ENCODE results near the gene LEO1. TPM values are rescaled to one million over a fixed set of nuclear protein-coding genes. Genes with fewer than 3 reads are reported as not detected.
A peak's percentile ranks its signal among the peaks of the same experiment; 100 is the strongest.

Gene LEO1
- total RNA-seq, 1 experiment from 2014 or later: 30.1 TPM

GRCh38 chr15:52008698-52009434 is 37.3 kb upstream of the LEO1 start:
- ATAC-seq (no peak), DNase-seq (ENCODE audit: low read depth, low spot score) (peak; percentile 47)
- Histone ChIP-seq H3K4me3 (ENCODE audit: low read depth in 2 of 2, low read length in 2 of 2) (no peak overlapping the region), H3K36me3 (ENCODE audit: control insufficient read depth, insufficient read depth, low read length) (no peaks in the 10 kb centered on the region), H3K27me3 (ENCODE audit: control insufficient read depth, insufficient read depth, low read length) (no peaks in the 10 kb centered on the region), H3K9me3 (ENCODE audit: control insufficient read depth, insufficient read depth, low read depth, low read length) (no peaks in the 10 kb centered on the region), H3K27ac (ENCODE audit: low read length) (no peak overlapping the region), H3K4me1 (ENCODE audit: control insufficient read depth, insufficient read depth, low read length) (peaks cover 12% of the 10 kb centered on the region)
- BruUV-seq (replicated peaks): no TSS peak
- POLR2A ChIA-PET: no interaction called here
- intact Hi-C loops (cut with micrococcal nuclease; ENCODE audit: unreplicated experiment): no loop called here
- no peak for TF ChIP-seq REST (IDR thresholded peaks at IDR 0.05; ENCODE audit: insufficient read depth in 1 of 2, low read depth in 2 of 2, low read length in 1 of 2)
- no peak for TF ChIP-seq POLR2AphosphoS5 (IDR thresholded peaks at IDR 0.05; ENCODE audit: low read depth, low read length)
- TF ChIP-seq, protein P1, sequence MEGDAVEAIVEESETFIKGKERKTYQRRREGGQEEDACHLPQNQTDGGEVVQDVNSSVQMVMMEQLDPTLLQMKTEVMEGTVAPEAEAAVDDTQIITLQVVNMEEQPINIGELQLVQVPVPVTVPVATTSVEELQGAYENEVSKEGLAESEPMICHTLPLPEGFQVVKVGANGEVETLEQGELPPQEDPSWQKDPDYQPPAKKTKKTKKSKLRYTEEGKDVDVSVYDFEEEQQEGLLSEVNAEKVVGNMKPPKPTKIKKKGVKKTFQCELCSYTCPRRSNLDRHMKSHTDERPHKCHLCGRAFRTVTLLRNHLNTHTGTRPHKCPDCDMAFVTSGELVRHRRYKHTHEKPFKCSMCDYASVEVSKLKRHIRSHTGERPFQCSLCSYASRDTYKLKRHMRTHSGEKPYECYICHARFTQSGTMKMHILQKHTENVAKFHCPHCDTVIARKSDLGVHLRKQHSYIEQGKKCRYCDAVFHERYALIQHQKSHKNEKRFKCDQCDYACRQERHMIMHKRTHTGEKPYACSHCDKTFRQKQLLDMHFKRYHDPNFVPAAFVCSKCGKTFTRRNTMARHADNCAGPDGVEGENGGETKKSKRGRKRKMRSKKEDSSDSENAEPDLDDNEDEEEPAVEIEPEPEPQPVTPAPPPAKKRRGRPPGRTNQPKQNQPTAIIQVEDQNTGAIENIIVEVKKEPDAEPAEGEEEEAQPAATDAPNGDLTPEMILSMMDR (IDR thresholded peaks at IDR 0.05): no peak
- no peak for TF ChIP-seq SIN3A (IDR thresholded peaks at IDR 0.05; ENCODE audit: borderline replicate concordance, insufficient read depth, low read depth, low read length)
- no peak for TF ChIP-seq TCF7L2 (IDR thresholded peaks at IDR 0.05; ENCODE audit: low read depth, low read length)
- in situ Hi-C loops (cut with HindIII; ENCODE audit: low pct_unique_long_range_greater_than_20kb, low sequenced_read_pairs): no loop called here
- CTCF ChIA-PET: no interaction called here

DNA sequence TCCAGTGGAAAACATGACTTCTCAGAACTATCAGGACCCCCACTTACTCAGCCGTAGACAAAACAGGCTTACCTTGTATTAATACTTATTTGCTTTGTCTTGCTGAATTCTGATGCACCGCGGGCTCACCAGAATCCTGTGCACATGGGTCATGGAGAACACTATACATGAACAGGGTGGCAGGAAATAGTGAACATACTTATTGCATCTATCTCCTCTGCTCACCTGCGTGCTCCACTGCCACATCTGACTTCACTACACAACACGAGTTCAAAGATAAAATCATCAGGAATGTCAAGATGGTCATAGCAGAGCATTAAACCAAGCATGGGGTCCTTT is 36.8 kb upstream of the LEO1 start:
- in situ Hi-C loops (cut with HindIII; ENCODE audit: low pct_unique_long_range_greater_than_20kb, low sequenced_read_pairs) (no loop called here), intact Hi-C loops (cut with micrococcal nuclease; ENCODE audit: unreplicated experiment) (no loop called here)
- DNase-seq (ENCODE audit: low read depth, low spot score): no peak
- ChIA-PET POLR2A (no interaction called here), CTCF (no interaction called here)
- BruUV-seq (replicated peaks): no TSS peak
- no peak for TF ChIP-seq TCF7L2 (IDR thresholded peaks at IDR 0.05; ENCODE audit: low read depth, low read length)
- Histone ChIP-seq H3K36me3 (ENCODE audit: control insufficient read depth, insufficient read depth, low read length) (no peaks in the 10 kb centered on the region), H3K27ac (ENCODE audit: low read length) (no peak overlapping the region), H3K9me3 (ENCODE audit: control insufficient read depth, insufficient read depth, low read depth, low read length) (no peaks in the 10 kb centered on the region), H3K4me3 (ENCODE audit: low read depth in 2 of 2, low read length in 2 of 2) (no peak overlapping the region), H3K4me1 (ENCODE audit: control insufficient read depth, insufficient read depth, low read length) (peaks cover 12% of the 10 kb centered on the region), H3K27me3 (ENCODE audit: control insufficient read depth, insufficient read depth, low read length) (no peaks in the 10 kb centered on the region)
- no peak for ATAC-seq

- BruUV-seq (replicated peaks): no TSS peak
- Histone ChIP-seq H3K4me1 (ENCODE audit: control insufficient read depth, insufficient read depth, low read length) (peaks cover 11% of the 10 kb centered on the region), H3K36me3 (ENCODE audit: control insufficient read depth, insufficient read depth, low read length) (no peaks in the 10 kb centered on the region), H3K9me3 (ENCODE audit: control insufficient read depth, insufficient read depth, low read depth, low read length) (no peaks in the 10 kb centered on the region), H3K27me3 (ENCODE audit: control insufficient read depth, insufficient read depth, low read length) (no peaks in the 10 kb centered on the region), H3K4me3 (ENCODE audit: low read depth in 2 of 2, low read length in 2 of 2) (no peak overlapping the region), H3K27ac (ENCODE audit: low read length) (no peak overlapping the region)
- intact Hi-C loops (cut with micrococcal nuclease; ENCODE audit: unreplicated experiment): no loop called here
- TF ChIP-seq REST (IDR thresholded peaks at IDR 0.05; ENCODE audit: insufficient read depth in 1 of 2, low read depth in 2 of 2, low read length in 1 of 2) (no peak), POLR2AphosphoS5 (IDR thresholded peaks at IDR 0.05; ENCODE audit: low read depth, low read length) (no peak), SIN3A (IDR thresholded peaks at IDR 0.05; ENCODE audit: borderline replicate concordance, insufficient read depth, low read depth, low read length) (no peak)
- in situ Hi-C loops (cut with HindIII; ENCODE audit: low pct_unique_long_range_greater_than_20kb, low sequenced_read_pairs): no loop called here
- ATAC-seq (no peak), DNase-seq (ENCODE audit: low read depth, low spot score) (no peak)
- CTCF ChIA-PET: no interaction called here
- POLR2A ChIA-PET: interaction anchor here (0.7 kb wide), 1 partner anchor 64 kb away, joined by 6 read pairs; no protein-coding TSS in a partner anchor
These were observed 35.2 kb upstream of the LEO1 start for GRCh38 chr15:52006702-52007340.
